HL-60 (cell line): ENCODE results near the gene KIDINS220.
A peak's percentile ranks its signal among the peaks of the same experiment; 100 is the strongest.

ENCODE experiments used
- POLR2AphosphoS5 ChIP-seq: IDR thresholded peaks from 2 replicates; pipeline ENCODE4 v1.6.1; 2012; ENCODE audit warnings: low read depth
- SPI1 ChIP-seq: IDR thresholded peaks from 2 replicates; pipeline ENCODE4 v1.6.1; 2012; ENCODE audit warnings: low read depth, mild to moderate bottlenecking, borderline replicate concordance
- TF ChIP-seq, protein P1 (sequence below): IDR thresholded peaks from one replicate; pipeline ENCODE4 v1.5.1; 2011; ENCODE audit warnings: low read length, control low read depth, inconsistent platforms; ENCODE audit not compliant: insufficient read depth

DNA sequence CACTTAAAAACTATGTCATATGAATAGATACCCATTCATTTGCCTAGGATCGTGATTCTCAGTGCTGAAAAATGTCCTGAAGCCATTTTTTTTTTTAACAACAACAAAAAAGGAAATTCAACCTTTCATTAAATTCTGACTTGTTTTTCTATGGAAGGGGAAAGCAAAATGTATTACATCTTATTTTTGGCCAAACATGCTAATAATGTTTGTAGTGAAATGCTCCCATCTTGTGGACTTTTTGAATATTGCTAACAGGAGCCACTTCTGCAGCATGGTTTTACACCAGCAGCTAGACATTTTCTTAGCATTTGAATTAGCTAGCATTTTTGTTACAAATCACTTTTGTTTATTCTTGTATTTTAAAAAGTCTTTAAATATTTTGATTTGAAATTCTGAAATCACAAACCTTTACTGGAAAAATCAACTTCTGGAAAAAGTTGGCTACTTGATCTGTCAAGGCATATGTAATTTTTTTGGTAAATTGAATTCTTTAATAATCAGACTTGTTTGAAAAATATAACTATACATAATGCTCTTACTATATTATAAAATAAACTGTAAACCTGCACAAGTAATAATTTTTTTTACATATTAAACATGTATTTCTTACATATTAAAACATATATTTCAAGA, 75.8 kb downstream of the KIDINS220 start:
- no peak for TF ChIP-seq POLR2AphosphoS5
- TF ChIP-seq, protein P1, sequence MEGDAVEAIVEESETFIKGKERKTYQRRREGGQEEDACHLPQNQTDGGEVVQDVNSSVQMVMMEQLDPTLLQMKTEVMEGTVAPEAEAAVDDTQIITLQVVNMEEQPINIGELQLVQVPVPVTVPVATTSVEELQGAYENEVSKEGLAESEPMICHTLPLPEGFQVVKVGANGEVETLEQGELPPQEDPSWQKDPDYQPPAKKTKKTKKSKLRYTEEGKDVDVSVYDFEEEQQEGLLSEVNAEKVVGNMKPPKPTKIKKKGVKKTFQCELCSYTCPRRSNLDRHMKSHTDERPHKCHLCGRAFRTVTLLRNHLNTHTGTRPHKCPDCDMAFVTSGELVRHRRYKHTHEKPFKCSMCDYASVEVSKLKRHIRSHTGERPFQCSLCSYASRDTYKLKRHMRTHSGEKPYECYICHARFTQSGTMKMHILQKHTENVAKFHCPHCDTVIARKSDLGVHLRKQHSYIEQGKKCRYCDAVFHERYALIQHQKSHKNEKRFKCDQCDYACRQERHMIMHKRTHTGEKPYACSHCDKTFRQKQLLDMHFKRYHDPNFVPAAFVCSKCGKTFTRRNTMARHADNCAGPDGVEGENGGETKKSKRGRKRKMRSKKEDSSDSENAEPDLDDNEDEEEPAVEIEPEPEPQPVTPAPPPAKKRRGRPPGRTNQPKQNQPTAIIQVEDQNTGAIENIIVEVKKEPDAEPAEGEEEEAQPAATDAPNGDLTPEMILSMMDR: peak; percentile 34
- TF ChIP-seq SPI1: no peak
